OCI-LY1 (cell line): ENCODE measurements around the gene GABRD.

Experiments used
- H2AFZ ChIP-seq: fragments of 200-600 bp; sonication (generic), shearing (Covaris generic); 2 replicates; pipeline ENCODE4 v1.6.0; 2014; ENCODE audit warnings: antibody characterized with exemption, mild to moderate bottlenecking, low read length
- H3F3A ChIP-seq: fragments of 200-600 bp; sonication (generic), shearing (Covaris generic); 2 replicates; pipeline ENCODE4 v1.6.0; 2014; ENCODE audit warnings: mild to moderate bottlenecking, antibody characterized with exemption, low read length, moderate library complexity; ENCODE audit not compliant: insufficient read depth
- H3K27ac ChIP-seq: fragments of 200-600 bp; sonication (generic); 2 replicates; pipeline ENCODE4 v1.5.1; 2014; ENCODE audit warnings: low read length, mixed run types, mild to moderate bottlenecking, low read depth; ENCODE audit not compliant: poor library complexity, severe bottlenecking
- H3K27me3 ChIP-seq: fragments of 200-600 bp; sonication (generic); 2 replicates; pipeline ENCODE4 v1.6.0; 2014; ENCODE audit warnings: antibody characterized with exemption, mild to moderate bottlenecking, low read length, moderate library complexity; ENCODE audit not compliant: insufficient read depth
- H3K36me3 ChIP-seq: fragments of 200-600 bp; sonication (generic); 2 replicates; pipeline ENCODE4 v1.6.1; 2014; ENCODE audit warnings: mild to moderate bottlenecking, antibody characterized with exemption, low read length, moderate library complexity, mixed read lengths; ENCODE audit not compliant: insufficient read depth
- H3K4me1 ChIP-seq: fragments of 200-600 bp; sonication (generic); 2 replicates; pipeline ENCODE4 v1.5.1; 2014; ENCODE audit warnings: mild to moderate bottlenecking, low read length, moderate library complexity; ENCODE audit not compliant: insufficient read depth, severe bottlenecking
- H3K4me2 ChIP-seq: fragments of 200-600 bp; sonication (generic), shearing (Covaris generic); 2 replicates; pipeline ENCODE4 v1.6.1; 2014; ENCODE audit warnings: low read length
- H3K4me3 ChIP-seq: fragments of 200-600 bp; sonication (generic); 2 replicates; pipeline ENCODE4 v1.5.1; 2014; ENCODE audit warnings: low read length, low read depth, mild to moderate bottlenecking, mixed read lengths; ENCODE audit not compliant: poor library complexity, severe bottlenecking
- H3K79me2 ChIP-seq: fragments of 200-600 bp; shearing (Covaris generic); 2 replicates; pipeline ENCODE4 v1.6.1; 2016; ENCODE audit warnings: mixed run types, low read length, mixed read lengths; ENCODE audit not compliant: insufficient read depth
- H3K9ac ChIP-seq: fragments of 200-600 bp; sonication (generic), shearing (Covaris generic); 2 replicates; pipeline ENCODE4 v1.6.1; 2014; ENCODE audit warnings: mild to moderate bottlenecking, low read length, mixed read lengths
- H3K9me2 ChIP-seq: fragments of 200-600 bp; sonication (generic), shearing (Covaris generic); 2 replicates; pipeline ENCODE4 v1.6.1; 2014; ENCODE audit warnings: low read depth, mild to moderate bottlenecking, low read length, mixed read lengths
- H3K9me3 ChIP-seq: fragments of 200-600 bp; shearing (Covaris generic); 2 replicates; pipeline ENCODE4 v1.6.1; 2014; ENCODE audit warnings: low read length, mixed read lengths
- H4K20me1 ChIP-seq: fragments of 200-600 bp; sonication (generic), shearing (Covaris generic); 2 replicates; pipeline ENCODE4 v1.6.0; 2016; ENCODE audit warnings: mild to moderate bottlenecking, low read length; ENCODE audit not compliant: insufficient read depth
- EZH2 ChIP-seq: fragments of 200-600 bp; sonication (generic), shearing (Covaris generic); IDR thresholded peaks from 2 replicates; pipeline ENCODE4 v1.8.0; 2017; ENCODE audit warnings: borderline replicate concordance, mixed run types, mild to moderate bottlenecking, antibody characterized with exemption, low read length, moderate library complexity, mixed read lengths
- TF ChIP-seq, protein P1 (sequence below): fragments of 200-600 bp; sonication (generic), shearing (Covaris generic); IDR thresholded peaks from 2 replicates; pipeline ENCODE4 v1.5.1; 2017; ENCODE audit warnings: mild to moderate bottlenecking, antibody characterized with exemption, low read length, moderate library complexity, mixed read lengths

Gene GABRD

DNA sequence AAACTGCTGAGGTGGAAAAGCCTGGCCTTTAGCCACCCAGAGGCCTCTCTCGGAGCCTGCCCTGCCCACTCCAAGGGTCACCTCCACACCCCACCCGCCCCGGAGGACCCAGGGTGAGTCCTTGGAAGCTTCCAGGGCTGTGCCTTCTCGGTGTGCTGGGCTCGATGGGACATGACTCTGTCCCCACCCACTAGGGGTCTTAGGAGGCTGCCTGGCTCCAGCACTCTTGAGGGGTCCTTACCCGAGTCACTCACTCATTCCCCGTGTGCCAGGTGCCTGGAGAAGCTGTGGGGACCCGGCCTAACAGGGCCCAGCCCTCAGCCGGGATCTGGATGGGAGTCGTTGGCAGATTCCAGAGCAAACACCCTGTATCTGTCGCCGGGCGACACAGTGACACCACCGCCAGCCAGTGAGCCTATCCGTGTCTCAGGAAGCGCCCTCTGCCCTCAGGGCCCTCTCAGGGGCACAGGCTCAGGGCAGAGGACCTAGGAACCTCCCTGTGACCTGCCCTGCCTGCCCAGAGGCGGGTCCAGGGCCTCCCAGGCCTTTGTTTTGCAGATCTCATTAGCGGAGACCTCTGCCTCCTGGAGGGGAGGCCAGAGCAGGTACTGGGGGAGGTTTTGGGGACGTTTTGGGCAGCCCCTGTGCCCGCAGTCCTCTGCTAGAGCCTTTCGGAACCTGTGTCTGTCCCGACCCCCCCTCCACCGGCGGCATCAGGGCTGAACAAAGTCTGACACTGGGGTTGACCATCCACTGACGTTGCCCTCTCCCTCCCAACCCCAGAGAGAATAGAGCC is 28.0 kb downstream of the GABRD start:
- no peaks in the 10 kb centered on the region for H3K79me2 ChIP-seq
- no peak overlapping the region for H3K4me2 ChIP-seq
- H3K27ac ChIP-seq = no peak overlapping the region
- H3F3A ChIP-seq = no peaks in the 10 kb centered on the region
- no peaks in the 10 kb centered on the region for H4K20me1 ChIP-seq
- H3K36me3 ChIP-seq = no peaks in the 10 kb centered on the region
- no peak overlapping the region for H2AFZ ChIP-seq
- peaks cover 26% of the 10 kb centered on the region for H3K4me1 ChIP-seq
- no peaks in the 10 kb centered on the region for H3K9me3 ChIP-seq
- peaks cover 9% of the 10 kb centered on the region for H3K27me3 ChIP-seq
- H3K9me2 ChIP-seq = no peaks in the 10 kb centered on the region
- no peak overlapping the region for H3K4me3 ChIP-seq
- no peak overlapping the region for H3K9ac ChIP-seq
- TF ChIP-seq, protein P1, sequence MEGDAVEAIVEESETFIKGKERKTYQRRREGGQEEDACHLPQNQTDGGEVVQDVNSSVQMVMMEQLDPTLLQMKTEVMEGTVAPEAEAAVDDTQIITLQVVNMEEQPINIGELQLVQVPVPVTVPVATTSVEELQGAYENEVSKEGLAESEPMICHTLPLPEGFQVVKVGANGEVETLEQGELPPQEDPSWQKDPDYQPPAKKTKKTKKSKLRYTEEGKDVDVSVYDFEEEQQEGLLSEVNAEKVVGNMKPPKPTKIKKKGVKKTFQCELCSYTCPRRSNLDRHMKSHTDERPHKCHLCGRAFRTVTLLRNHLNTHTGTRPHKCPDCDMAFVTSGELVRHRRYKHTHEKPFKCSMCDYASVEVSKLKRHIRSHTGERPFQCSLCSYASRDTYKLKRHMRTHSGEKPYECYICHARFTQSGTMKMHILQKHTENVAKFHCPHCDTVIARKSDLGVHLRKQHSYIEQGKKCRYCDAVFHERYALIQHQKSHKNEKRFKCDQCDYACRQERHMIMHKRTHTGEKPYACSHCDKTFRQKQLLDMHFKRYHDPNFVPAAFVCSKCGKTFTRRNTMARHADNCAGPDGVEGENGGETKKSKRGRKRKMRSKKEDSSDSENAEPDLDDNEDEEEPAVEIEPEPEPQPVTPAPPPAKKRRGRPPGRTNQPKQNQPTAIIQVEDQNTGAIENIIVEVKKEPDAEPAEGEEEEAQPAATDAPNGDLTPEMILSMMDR = no peak
- TF ChIP-seq EZH2 = no peak

DNA sequence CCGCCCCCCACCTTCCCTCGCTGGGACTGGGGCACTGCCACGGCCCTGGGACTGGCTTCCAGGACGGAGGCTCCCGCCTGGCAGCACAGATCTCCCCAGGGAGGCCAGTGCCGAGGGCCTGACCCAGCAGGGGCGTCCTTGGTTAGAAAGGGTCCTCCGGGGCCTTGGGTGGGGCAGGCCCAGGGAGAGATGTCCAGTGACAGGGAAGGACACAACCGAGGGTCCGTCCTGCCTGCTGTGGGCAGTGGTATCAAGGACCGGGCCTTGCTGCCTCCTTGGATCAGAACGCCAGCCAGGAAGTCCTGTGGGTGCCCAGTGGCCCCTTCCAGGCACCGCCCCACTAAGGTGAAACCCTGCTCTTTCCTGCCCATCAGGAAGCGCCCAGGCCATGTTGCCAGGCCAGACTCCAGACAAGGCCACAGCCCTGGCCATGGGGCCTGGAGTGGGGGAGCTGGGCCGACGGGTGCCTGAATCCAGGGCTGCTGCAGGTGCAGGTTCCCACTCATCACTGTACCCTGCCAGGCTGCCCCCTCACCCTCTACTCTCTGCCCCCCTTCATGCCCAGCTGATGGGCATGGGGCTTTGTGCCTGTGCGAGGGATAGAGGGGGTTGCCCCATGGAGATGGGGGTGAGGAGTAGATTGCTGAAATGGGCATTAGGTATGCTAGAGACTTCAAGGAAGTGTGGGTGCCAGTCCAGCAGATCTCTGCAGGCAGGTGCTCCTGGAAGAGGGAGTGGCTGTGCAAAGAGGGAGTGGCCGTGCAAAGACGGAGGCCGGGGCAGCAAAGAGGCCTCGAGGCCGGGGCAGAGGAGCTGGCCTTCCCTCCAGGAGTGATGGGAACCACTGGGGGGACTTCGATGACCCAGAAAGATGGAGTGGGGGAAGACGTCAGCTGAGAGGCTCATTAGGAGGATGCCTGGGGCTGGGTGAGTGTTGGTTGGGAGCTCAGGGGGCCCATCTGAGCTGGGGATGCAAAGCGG is 28.9 kb downstream of the GABRD start:
- Histone ChIP-seq H3K27ac (no peak overlapping the region), H3K36me3 (no peaks in the 10 kb centered on the region), H3K4me2 (no peak overlapping the region), H4K20me1 (no peaks in the 10 kb centered on the region), H3K4me1 (peaks cover 26% of the 10 kb centered on the region), H3F3A (no peaks in the 10 kb centered on the region), H3K9ac (no peak overlapping the region), H2AFZ (no peak overlapping the region), H3K4me3 (no peak overlapping the region), H3K9me3 (no peaks in the 10 kb centered on the region), H3K27me3 (peaks cover 9% of the 10 kb centered on the region), H3K79me2 (no peaks in the 10 kb centered on the region), H3K9me2 (no peaks in the 10 kb centered on the region)
- TF ChIP-seq, protein P1 = no peak
- no peak for TF ChIP-seq EZH2

DNA sequence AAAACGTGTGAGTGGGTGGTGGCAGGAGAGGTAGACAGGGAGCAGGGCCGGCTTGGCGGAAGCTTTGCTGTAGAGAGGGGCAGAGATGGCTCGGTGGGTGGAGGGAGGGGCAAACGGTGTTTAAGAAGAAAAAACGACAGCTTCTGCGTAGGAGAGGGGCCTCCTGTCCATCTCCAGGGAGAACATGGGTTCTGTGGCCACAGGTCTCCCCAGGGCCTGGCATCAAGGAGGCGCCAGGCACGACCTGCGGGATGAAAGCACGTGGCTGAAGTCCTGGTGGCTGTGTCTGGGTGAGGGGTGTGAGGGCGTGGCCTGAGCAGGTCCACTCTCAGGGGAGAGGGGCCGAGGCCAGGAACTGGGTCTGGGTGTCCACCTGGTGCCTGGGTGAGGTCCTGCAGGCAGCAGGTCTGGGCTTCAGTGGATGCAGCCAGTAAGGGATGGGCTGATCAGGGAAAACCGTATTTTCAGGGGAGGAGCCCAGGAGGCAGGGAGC is 30.1 kb downstream of the GABRD start:
- Histone ChIP-seq H3K27ac (no peak overlapping the region), H2AFZ (no peak overlapping the region), H3K36me3 (no peaks in the 10 kb centered on the region), H3F3A (no peaks in the 10 kb centered on the region), H3K4me1 (peaks cover 26% of the 10 kb centered on the region), H3K79me2 (no peaks in the 10 kb centered on the region), H3K9ac (peak overlapping the region; percentile 71; the same call in 1 of the 2 replicates), H3K9me3 (no peaks in the 10 kb centered on the region), H3K9me2 (no peaks in the 10 kb centered on the region), H3K27me3 (peaks cover 9% of the 10 kb centered on the region), H3K4me2 (peak overlapping the region; percentile 87), H3K4me3 (peak overlapping the region; percentile 73), H4K20me1 (no peaks in the 10 kb centered on the region)
- no peak for TF ChIP-seq EZH2
- TF ChIP-seq, protein P1 = no peak
